Measurements from ENCODE around the gene ITK. TPM values are rescaled to one million over a fixed set of nuclear protein-coding genes. Genes with fewer than 3 reads are reported as not detected.
A peak's percentile ranks its signal among the peaks of the same experiment; 100 is the strongest.

The ITK gene
- polyA plus RNA-seq, 2 of the 4 experiments (the other 2 are of a cell fraction): not detected

GRCh38 chr5:157148734-157149615 is 31.7 kb upstream of the ITK start:
- ChIA-PET CTCF (interaction anchor here (0.6 to 2.8 kb wide), 34 partner anchors 8 to 1972 kb away, joined by 3 to 30 read pairs (median 4); no protein-coding TSS in a partner anchor), POLR2A (no interaction called here)
- FAIRE-seq: peak; percentile 95
- Histone ChIP-seq H3K4me3 (no peak overlapping the region), H3K9me3 (no peaks in the 10 kb centered on the region), H3K4me2 (no peak overlapping the region), H3K27ac (no peak overlapping the region), H3K4me1 (no peaks in the 10 kb centered on the region)
- ATAC-seq: peak; percentile 90 to 94
- TF ChIP-seq REST (IDR thresholded peaks at IDR 0.05) (no peak), RAD21 (conservative IDR thresholded peaks at IDR 0.05 in 1 of 2, IDR thresholded peaks at IDR 0.05 in 1 of 2) (peak; percentile 84 to 88), CTCF (IDR thresholded peaks at IDR 0.05) (peak; percentile 94), SMC3 (IDR thresholded peaks at IDR 0.05) (peak; percentile 76), MAFK (IDR thresholded peaks at IDR 0.05; ENCODE audit: partially characterized antibody) (no peak)
- WGBS (ENCODE audit: missing lambda C conversion rate): 48% methylated on average over 14 of the region's 14 CpGs
- peak; percentile 71 to 81 for DNase-seq (ENCODE audit: low read depth in 1 of 2, low spot score in 1 of 2)

GRCh38 chr5:157150995-157151394 is 29.6 kb upstream of the ITK start:
- TF ChIP-seq ZSCAN20 (CRISPR knock-in tag; IDR thresholded peaks at IDR 0.05) (no peak), MAX (IDR thresholded peaks at IDR 0.05) (no peak), JUN (IDR thresholded peaks at IDR 0.05) (no peak), TFCP2L1 (CRISPR knock-in tag; IDR thresholded peaks at IDR 0.05) (no peak), HOXB5 (CRISPR knock-in tag; IDR thresholded peaks at IDR 0.05) (no peak), HDAC2 (IDR thresholded peaks at IDR 0.05) (no peak), CBX8 (IDR thresholded peaks at IDR 0.05) (no peak), ELK1 (IDR thresholded peaks at IDR 0.05; ENCODE audit: low read depth, low read length) (no peak), BHLHE40 (IDR thresholded peaks at IDR 0.05; ENCODE audit: low read depth, low read length) (no peak), EHMT2 (IDR thresholded peaks at IDR 0.05; ENCODE audit: low read depth) (no peak), PHF8 (IDR thresholded peaks at IDR 0.05; ENCODE audit: borderline replicate concordance, low read depth) (no peak), CEBPB (IDR thresholded peaks at IDR 0.05) (no peak), RNF2 (IDR thresholded peaks at IDR 0.05; ENCODE audit: borderline replicate concordance, low read depth) (no peak), CBX2 (IDR thresholded peaks at IDR 0.05; ENCODE audit: borderline replicate concordance, low read depth) (no peak), POLR2A (IDR thresholded peaks at IDR 0.05; ENCODE audit: low read length) (no peak)
- WGBS (ENCODE audit: missing lambda C conversion rate): 55% methylated on average over 3 of the region's 3 CpGs
- Histone ChIP-seq H3K9me3 (no peaks in the 10 kb centered on the region), H3K4me1 (no peaks in the 10 kb centered on the region), H3K4me3 (no peak overlapping the region), H3K27ac (no peak overlapping the region), H3K4me2 (no peak overlapping the region)
- ChIA-PET CTCF (interaction anchor here (1.0 kb wide), 1 partner anchor 162 kb away, joined by 3 read pairs; no protein-coding TSS in a partner anchor), POLR2A (no interaction called here)
- no peak for DNase-seq (ENCODE audit: low read depth in 1 of 2, low spot score in 1 of 2)
- no peak for FAIRE-seq
- ATAC-seq: no peak

Measured in A549 (cell line).